GM12878 (cell line): Measurements from ENCODE around the gene CNOT6L. TPM values are rescaled to one million over a fixed set of nuclear protein-coding genes. Genes with fewer than 3 reads are reported as not detected.
A peak's percentile ranks its signal among the peaks of the same experiment; 100 is the strongest.

Experiments used
- ATAC-seq: fragments of 200-7000 bp; cut with Tn5 transposase; 3 replicates; pipeline ENCODE4 v1.9.1; 2020; ENCODE audit warnings: mild to moderate bottlenecking, moderate library complexity
- BruUV-seq: library from RNA; stranded (reverse); fragments of 400-500 nt; replicated peaks from 2 replicates; lab custom pipeline; 2021; lab: Mats Ljungman, UMichigan
- CTCF ChIA-PET: fragments of 300-600 bp; sonication (Branson Sonifier 250); formaldehyde crosslinking; extraction: SDS; loops from one replicate; lab custom pipeline; 2021; ENCODE audit warnings: inconsistent platforms; lab: Yijun Ruan, JAX
- POLR2A ChIA-PET: fragments of 350-600 bp; formaldehyde crosslinking; extraction: SDS; loops from one replicate; lab custom pipeline; 2021; ENCODE audit warnings: inconsistent platforms; lab: Charles Lee
- RAD21 ChIA-PET: fragments of 300-600 bp; sonication (Branson Sonifier 250); formaldehyde crosslinking; loops from one replicate; lab custom pipeline; 2023; ENCODE audit warnings: antibody characterized with exemption; ENCODE audit not compliant: unreplicated experiment; lab: Charles Lee
- SMC1A ChIA-PET: fragments of 300-600 bp; sonication (Branson Sonifier 250); formaldehyde crosslinking; loops from one replicate; lab custom pipeline; 2023; ENCODE audit not compliant: unreplicated experiment, uncharacterized antibody; lab: Charles Lee
- DNase-seq: peaks from one replicate; pipeline ENCODE4 v3.0.0-alpha.2; 2011; ENCODE audit warnings: low read depth, low spot score
- FAIRE-seq: peaks from 3 replicates; lab custom pipeline; 2011; peaks lifted over from hg19 to GRCh38; lab: Jason Lieb, UNC
- H2AFZ ChIP-seq: 2 replicates; pipeline ENCODE4 v1.6.0; 2011; ENCODE audit warnings: low read depth, low read length, control low read depth; ENCODE audit not compliant: control insufficient read depth
- H3K27ac ChIP-seq: 2 replicates; pipeline ENCODE4 v1.5.1; 2011; ENCODE audit warnings: control low read depth; ENCODE audit not compliant: control insufficient read depth, insufficient read depth
- H3K27me3 ChIP-seq, 2 experiments: replicated peaks in 1 of 2; 2 replicates each; pipeline versions ENCODE4 v1.6.0 to v1.6.1; 2011; ENCODE audit warnings: low read length in 1 of 2; ENCODE audit not compliant: control insufficient read depth in 2 of 2, insufficient read depth in 2 of 2
- H3K36me3 ChIP-seq, 2 experiments: 2 replicates each; pipeline ENCODE4 v1.5.1; 2011; ENCODE audit warnings: low read length in 1 of 2; ENCODE audit not compliant: control insufficient read depth in 2 of 2, insufficient read depth in 2 of 2
- H3K4me1 ChIP-seq: 2 replicates; pipeline ENCODE4 v1.6.1; 2011; ENCODE audit warnings: mild to moderate bottlenecking, low read length, moderate library complexity, mixed read lengths; ENCODE audit not compliant: control insufficient read depth, insufficient read depth
- H3K4me2 ChIP-seq: 2 replicates; pipeline ENCODE4 v1.6.0; 2011; ENCODE audit warnings: control low read depth; ENCODE audit not compliant: control insufficient read depth, insufficient read depth
- H3K4me3 ChIP-seq: fragments of 200-600 bp; sonication (generic); 2 replicates; pipeline ENCODE4 v1.5.1; 2016
- H3K79me2 ChIP-seq: 2 replicates; pipeline ENCODE4 v1.6.0; 2011; ENCODE audit warnings: low read length; ENCODE audit not compliant: control insufficient read depth, insufficient read depth
- H3K9ac ChIP-seq: 2 replicates; pipeline ENCODE4 v1.8.0; 2011; ENCODE audit warnings: low read length, control low read depth, mixed read lengths; ENCODE audit not compliant: control insufficient read depth, insufficient read depth
- H3K9me3 ChIP-seq: replicated peaks from 3 replicates; pipeline ENCODE4 v1.5.1; 2011; ENCODE audit warnings: mild to moderate bottlenecking, low read length; ENCODE audit not compliant: control insufficient read depth, insufficient read depth
- H4K20me1 ChIP-seq: 2 replicates; pipeline ENCODE4 v1.6.0; 2011; ENCODE audit not compliant: control insufficient read depth, insufficient read depth
- BMI1 ChIP-seq: fragments of 450-650 bp; IDR thresholded peaks from 2 replicates; pipeline ENCODE4 v1.6.1; 2016; ENCODE audit warnings: mild to moderate bottlenecking, moderate library complexity, borderline replicate concordance
- BRCA1 ChIP-seq: IDR thresholded peaks from 2 replicates; pipeline ENCODE4 v1.6.1; 2011; ENCODE audit warnings: low read depth, low read length, improper control_type of control experiment
- EP300 ChIP-seq, 2 experiments: fragments of 150-350 bp in 1 of 2; IDR thresholded peaks; 2 replicates each; pipeline ENCODE4 v1.6.1; 2011 to 2012; ENCODE audit warnings: low read depth in 2 of 2, low read length in 2 of 2, borderline replicate concordance in 1 of 2, improper control_type of control experiment in 1 of 2, inconsistent platforms in 1 of 2; ENCODE audit not compliant: control insufficient read depth in 1 of 2
- MTA3 ChIP-seq: IDR thresholded peaks from 2 replicates; pipeline ENCODE4 v1.6.1; 2012; ENCODE audit warnings: low read length, inconsistent platforms, borderline replicate concordance
- RFX5 ChIP-seq: IDR thresholded peaks from 2 replicates; pipeline ENCODE4 v1.6.1; 2011; ENCODE audit warnings: low read depth, low read length, improper control_type of control experiment
- SMAD5 ChIP-seq: IDR thresholded peaks from 2 replicates; pipeline ENCODE4 v1.6.1; 2016; ENCODE audit warnings: antibody characterized with exemption, low read depth
- TARDBP ChIP-seq: IDR thresholded peaks from 2 replicates; pipeline ENCODE4 v1.6.1; 2016; ENCODE audit warnings: borderline replicate concordance
- TCF12 ChIP-seq: IDR thresholded peaks from 2 replicates; pipeline ENCODE4 v1.6.1; 2011; ENCODE audit warnings: low read depth, mild to moderate bottlenecking, low read length
- ZBTB33 ChIP-seq: fragments of 450-650 bp; IDR thresholded peaks from 2 replicates; pipeline ENCODE4 v1.6.1; 2017; ENCODE audit warnings: mild to moderate bottlenecking
- ZBTB40 ChIP-seq: fragments of 450-650 bp; IDR thresholded peaks from 2 replicates; pipeline ENCODE4 v1.6.1; 2016; ENCODE audit warnings: mild to moderate bottlenecking, moderate library complexity, borderline replicate concordance
- ZNF274 ChIP-seq: IDR thresholded peaks from one replicate; pipeline ENCODE4 v1.8.0; 2011; ENCODE audit not compliant: insufficient read length, insufficient read depth
- ZNF622 ChIP-seq: fragments of 450-650 bp; IDR thresholded peaks from 2 replicates; pipeline ENCODE4 v1.6.1; 2017; ENCODE audit warnings: mild to moderate bottlenecking, inconsistent platforms
- WGBS: methylation state at CpG from one replicate; pipeline ENCODE4 v1.1.6; 2016; ENCODE audit warnings: low lambda C conversion rate; ENCODE audit not compliant: insufficient replicate concordance, insufficient coverage; ENCODE audit errors: missing lambda C conversion rate; 5-methylcytosine and 5-hydroxymethylcytosine counted together
- in situ Hi-C: fragments of 300-500 bp; cut with MboI; formaldehyde crosslinking; loops from 9 replicates; pipeline ENCODE4 v1.14.3; 2018; ENCODE audit warnings: mixed read lengths
- intact Hi-C: fragments of 100-400 bp; cut with micrococcal nuclease; formaldehyde crosslinking; loops from one replicate; pipeline ENCODE4 v1.14.2; 2022; ENCODE audit not compliant: unreplicated experiment
- polyA plus RNA-seq, 11 experiments: library from polyadenylated mRNA; depleted of rRNA in 4 of 11; unstranded in 6 of 11; stranded (reverse) in 5 of 11; fragments of >200 nt; fragmentation: Nextera tagmentation in 4 of 11; fragmentation: Illumina TruSeq in 1 of 11; extraction: Ambion mirVana in 4 of 11; extraction: Trizol in 1 of 11; gene quantifications; 1 replicate in 1 of 11; 2 replicates in 10 of 11; pipeline versions ENCODE4 v1.2.1 to v1.2.3, GENCODE V29; 2011 to 2016; ENCODE audit warnings: inconsistent platforms in 2 of 11, missing spikeins in 2 of 11, low read depth in 1 of 11
- total RNA-seq, 4 experiments: library from RNA; depleted of rRNA in 3 of 4; stranded (reverse); fragments of >200 nt in 3 of 4; fragmentation: Illumina TruSeq in 1 of 4; extraction: Trizol in 1 of 4; gene quantifications; 2 replicates each; pipeline versions ENCODE4 v1.2.1 to v1.2.3, GENCODE V29; 2013 to 2021
- TF ChIP-seq, protein P1 (sequence below): fragments of 450-650 bp; IDR thresholded peaks from 2 replicates; pipeline ENCODE4 v1.6.1; 2016; ENCODE audit warnings: mild to moderate bottlenecking
- TF ChIP-seq, protein P2 (sequence below): fragments of 450-650 bp; IDR thresholded peaks from 2 replicates; pipeline ENCODE4 v1.6.1; 2018; ENCODE audit warnings: mild to moderate bottlenecking, low read depth, moderate library complexity; ENCODE audit not compliant: partially characterized antibody

The CNOT6L gene
- total and polyA plus RNA-seq, 10 of the 15 experiments (the other 5 are each of a cell fraction or from before 2014, with no cell fraction given): 1.1 to 10.0 (median 3.0) TPM

GRCh38 chr4:77865259-77865658 is 46.1 kb upstream of the CNOT6L start:
- Histone ChIP-seq H3K79me2 (peaks cover 32% of the 10 kb centered on the region), H3K4me3 (0 out of 2 replicates have a peak overlapping the region, but pooled peaks have one; percentile 8), H3K27me3 (no peaks in the 10 kb centered on the region), H3K9me3 (no peaks in the 10 kb centered on the region), H3K27ac (no peak overlapping the region), H3K4me1 (peaks cover 6% of the 10 kb centered on the region; the same call in 1 of the 2 replicates), H4K20me1 (no peaks in the 10 kb centered on the region), H2AFZ (no peak overlapping the region), H3K36me3 (no peaks in the 10 kb centered on the region; a peak in 1 of 4 replicates), H3K9ac (no peak overlapping the region), H3K4me2 (no peak overlapping the region)
- no peak for ATAC-seq
- BruUV-seq: no TSS peak
- DNase-seq: no peak
- SMC1A ChIA-PET: no interaction called here
- RAD21 ChIA-PET: no interaction called here
- 98% methylated on average over 3 of the region's 3 CpGs for WGBS
- POLR2A ChIA-PET: no interaction called here
- FAIRE-seq: no peak
- TF ChIP-seq SMAD5: no peak
- no peak for TF ChIP-seq RFX5
- no peak for TF ChIP-seq MTA3
- TF ChIP-seq EP300 (IDR thresholded peaks at IDR 0.05; ENCODE audit: borderline replicate concordance in 1 of 2, control insufficient read depth in 1 of 2, low read depth in 2 of 2, low read length in 2 of 2): no peak
- no peak for TF ChIP-seq ZNF622
- no peak for TF ChIP-seq BMI1
- TF ChIP-seq BRCA1: no peak
- TF ChIP-seq TCF12: no peak
- TF ChIP-seq, protein P1, sequence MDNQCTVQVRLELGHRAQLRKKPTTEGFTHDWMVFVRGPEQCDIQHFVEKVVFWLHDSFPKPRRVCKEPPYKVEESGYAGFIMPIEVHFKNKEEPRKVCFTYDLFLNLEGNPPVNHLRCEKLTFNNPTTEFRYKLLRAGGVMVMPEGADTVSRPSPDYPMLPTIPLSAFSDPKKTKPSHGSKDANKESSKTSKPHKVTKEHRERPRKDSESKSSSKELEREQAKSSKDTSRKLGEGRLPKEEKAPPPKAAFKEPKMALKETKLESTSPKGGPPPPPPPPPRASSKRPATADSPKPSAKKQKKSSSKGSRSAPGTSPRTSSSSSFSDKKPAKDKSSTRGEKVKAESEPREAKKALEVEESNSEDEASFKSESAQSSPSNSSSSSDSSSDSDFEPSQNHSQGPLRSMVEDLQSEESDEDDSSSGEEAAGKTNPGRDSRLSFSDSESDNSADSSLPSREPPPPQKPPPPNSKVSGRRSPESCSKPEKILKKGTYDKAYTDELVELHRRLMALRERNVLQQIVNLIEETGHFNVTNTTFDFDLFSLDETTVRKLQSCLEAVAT: no peak
- no peak for TF ChIP-seq TARDBP
- no peak for TF ChIP-seq ZBTB33
- TF ChIP-seq ZNF274: no peak
- TF ChIP-seq, protein P2, sequence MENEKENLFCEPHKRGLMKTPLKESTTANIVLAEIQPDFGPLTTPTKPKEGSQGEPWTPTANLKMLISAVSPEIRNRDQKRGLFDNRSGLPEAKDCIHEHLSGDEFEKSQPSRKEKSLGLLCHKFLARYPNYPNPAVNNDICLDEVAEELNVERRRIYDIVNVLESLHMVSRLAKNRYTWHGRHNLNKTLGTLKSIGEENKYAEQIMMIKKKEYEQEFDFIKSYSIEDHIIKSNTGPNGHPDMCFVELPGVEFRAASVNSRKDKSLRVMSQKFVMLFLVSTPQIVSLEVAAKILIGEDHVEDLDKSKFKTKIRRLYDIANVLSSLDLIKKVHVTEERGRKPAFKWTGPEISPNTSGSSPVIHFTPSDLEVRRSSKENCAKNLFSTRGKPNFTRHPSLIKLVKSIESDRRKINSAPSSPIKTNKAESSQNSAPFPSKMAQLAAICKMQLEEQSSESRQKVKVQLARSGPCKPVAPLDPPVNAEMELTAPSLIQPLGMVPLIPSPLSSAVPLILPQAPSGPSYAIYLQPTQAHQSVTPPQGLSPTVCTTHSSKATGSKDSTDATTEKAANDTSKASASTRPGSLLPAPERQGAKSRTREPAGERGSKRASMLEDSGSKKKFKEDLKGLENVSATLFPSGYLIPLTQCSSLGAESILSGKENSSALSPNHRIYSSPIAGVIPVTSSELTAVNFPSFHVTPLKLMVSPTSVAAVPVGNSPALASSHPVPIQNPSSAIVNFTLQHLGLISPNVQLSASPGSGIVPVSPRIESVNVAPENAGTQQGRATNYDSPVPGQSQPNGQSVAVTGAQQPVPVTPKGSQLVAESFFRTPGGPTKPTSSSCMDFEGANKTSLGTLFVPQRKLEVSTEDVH: no peak
- TF ChIP-seq ZBTB40: no peak
- in situ Hi-C loops (no loop called here), intact Hi-C loops (no loop called here)
- CTCF ChIA-PET: no interaction called here
